H1 (cell line): ENCODE results near the gene UCHL1. TPM values are rescaled to one million over a fixed set of nuclear protein-coding genes. Genes with fewer than 3 reads are reported as not detected.

ENCODE experiments used
- CTCF ChIA-PET: fragments of 300-600 bp; sonication (Branson Sonifier 250); formaldehyde crosslinking; loops from one replicate; lab custom pipeline; 2021; ENCODE audit not compliant: partially characterized antibody; lab: Charles Lee
- POLR2A ChIA-PET: fragments of 300-600 bp; sonication (Branson Sonifier 250); formaldehyde crosslinking; loops from one replicate; lab custom pipeline; 2021; ENCODE audit warnings: inconsistent platforms; ENCODE audit not compliant: partially characterized antibody; lab: Charles Lee
- DNase-seq, 2 experiments: peaks; one replicate each; pipeline versions ENCODE4 v3.0.0 to v3.0.0-alpha.2; 2010 to 2022; ENCODE audit warnings: low spot score in 2 of 2, low read depth in 1 of 2, mixed read lengths in 1 of 2
- FAIRE-seq: peaks from 2 replicates; lab custom pipeline; 2011; peaks lifted over from hg19 to GRCh38; lab: Jason Lieb, UNC
- H2AFZ ChIP-seq: 2 replicates; pipeline ENCODE4 v1.8.1; 2012; ENCODE audit warnings: low read length, inconsistent platforms
- H2AK5ac ChIP-seq: 2 replicates; pipeline ENCODE4 v1.6.1; 2013; ENCODE audit warnings: low read depth, low read length
- H2BK120ac ChIP-seq: replicated peaks from 2 replicates; pipeline ENCODE3; 2013; ENCODE audit warnings: low read depth, low read length, inconsistent platforms
- H2BK12ac ChIP-seq: 2 replicates; pipeline ENCODE4 v1.6.1; 2013; ENCODE audit warnings: low read depth, low read length
- H2BK15ac ChIP-seq: 2 replicates; pipeline ENCODE4 v1.6.1; 2013; ENCODE audit warnings: low read length
- H2BK20ac ChIP-seq: 2 replicates; pipeline ENCODE4 v1.6.1; 2013; ENCODE audit warnings: low read length
- H2BK5ac ChIP-seq: 2 replicates; pipeline ENCODE4 v1.6.1; 2013; ENCODE audit warnings: low read depth, low read length
- H3K14ac ChIP-seq: 2 replicates; pipeline ENCODE4 v1.6.1; 2013; ENCODE audit warnings: inconsistent platforms; ENCODE audit not compliant: insufficient read length
- H3K18ac ChIP-seq: 2 replicates; pipeline ENCODE4 v1.6.1; 2013; ENCODE audit warnings: low read length; ENCODE audit errors: extremely low read depth
- H3K23ac ChIP-seq: 2 replicates; pipeline ENCODE4 v1.6.1; 2013; ENCODE audit warnings: inconsistent platforms; ENCODE audit not compliant: insufficient read length
- H3K23me2 ChIP-seq: 2 replicates; pipeline ENCODE4 v1.6.1; 2013; ENCODE audit warnings: low read depth, low read length
- H3K27ac ChIP-seq: 2 replicates; pipeline ENCODE4 v1.6.1; 2011; ENCODE audit warnings: low read depth, low read length, inconsistent platforms
- H3K27me3 ChIP-seq, 4 experiments: replicated peaks in 1 of 4; 1 replicate in 1 of 4; 2 replicates in 3 of 4; pipeline versions ENCODE4 v1.6.1 to v1.8.1; 2011 to 2013; ENCODE audit warnings: low read length in 3 of 4, mild to moderate bottlenecking in 3 of 4, inconsistent platforms in 2 of 4, mixed read lengths in 2 of 4, moderate library complexity in 1 of 4; ENCODE audit not compliant: control insufficient read depth in 3 of 4, insufficient read depth in 3 of 4; ENCODE audit errors: extremely low read depth in 1 of 4
- H3K36me3 ChIP-seq, 4 experiments: 2 replicates each; pipeline versions ENCODE4 v1.6.1 to v1.8.1; 2011 to 2013; ENCODE audit warnings: mild to moderate bottlenecking in 4 of 4, low read length in 3 of 4, moderate library complexity in 2 of 4, control low read depth in 1 of 4, inconsistent platforms in 1 of 4; ENCODE audit not compliant: insufficient read depth in 4 of 4, control insufficient read depth in 2 of 4
- H3K4ac ChIP-seq: replicated peaks from 2 replicates; pipeline ENCODE3; 2013; ENCODE audit warnings: low read length, low read depth, mixed read lengths, inconsistent platforms; ENCODE audit not compliant: insufficient read length
- H3K4me1 ChIP-seq, 4 experiments: replicated peaks in 1 of 4; 1 replicate in 1 of 4; 2 replicates in 3 of 4; pipeline versions ENCODE4 v1.6.1 to v1.8.1; 2011 to 2013; ENCODE audit warnings: low read length in 3 of 4, inconsistent platforms in 2 of 4, mixed read lengths in 1 of 4; ENCODE audit not compliant: insufficient read depth in 4 of 4, control insufficient read depth in 3 of 4
- H3K4me2 ChIP-seq, 2 experiments: 2 replicates each; pipeline versions ENCODE4 v1.6.1 to v1.8.1; 2011 to 2013; ENCODE audit warnings: low read depth in 2 of 2, low read length in 2 of 2, control low read depth in 1 of 2, inconsistent platforms in 1 of 2, mild to moderate bottlenecking in 1 of 2; ENCODE audit not compliant: insufficient read depth in 1 of 2
- H3K4me3 ChIP-seq, 4 experiments: fragments of 200-600, 300-600 bp in 1 of 4; sonication (generic), shearing (Covaris generic), sonication (Bioruptor Twin) in 1 of 4; 2 replicates each; pipeline versions ENCODE4 v1.5.1 to v1.8.1; 2011 to 2016; ENCODE audit warnings: low read length in 4 of 4, low read depth in 3 of 4, control low read depth in 2 of 4, inconsistent platforms in 2 of 4, mild to moderate bottlenecking in 2 of 4, mixed read lengths in 1 of 4, moderate library complexity in 1 of 4; ENCODE audit not compliant: insufficient read depth in 2 of 4; ENCODE audit errors: extremely low read depth in 1 of 4
- H3K56ac ChIP-seq: replicated peaks from 2 replicates; pipeline ENCODE3; 2013; ENCODE audit warnings: low read depth, mild to moderate bottlenecking, mixed read lengths, low read length, inconsistent platforms; ENCODE audit not compliant: insufficient read length
- H3K79me1 ChIP-seq: 2 replicates; pipeline ENCODE4 v1.6.1; 2013; ENCODE audit warnings: low read depth, low read length, control low read depth
- H3K79me2 ChIP-seq, 2 experiments: 2 replicates each; pipeline versions ENCODE4 v1.6.1 to v1.8.1; 2012 to 2013; ENCODE audit warnings: low read length in 2 of 2, mild to moderate bottlenecking in 2 of 2, inconsistent platforms in 1 of 2; ENCODE audit not compliant: insufficient read depth in 2 of 2, control insufficient read depth in 1 of 2
- H3K9ac ChIP-seq, 4 experiments: replicated peaks in 1 of 4; 1 replicate in 1 of 4; 2 replicates in 3 of 4; pipeline versions ENCODE4 v1.6.1 to v1.8.1; 2011 to 2013; ENCODE audit warnings: low read depth in 3 of 4, low read length in 3 of 4, control low read depth in 2 of 4, mild to moderate bottlenecking in 2 of 4, moderate library complexity in 2 of 4, inconsistent platforms in 1 of 4; ENCODE audit errors: extremely low read depth in 1 of 4
- H3K9me3 ChIP-seq, 2 experiments: 2 replicates each; pipeline versions ENCODE4 v1.6.1 to v1.8.1; 2012 to 2013; ENCODE audit warnings: mild to moderate bottlenecking in 2 of 2, moderate library complexity in 2 of 2, control low read depth in 1 of 2, inconsistent platforms in 1 of 2, low read depth in 1 of 2, low read length in 1 of 2, mixed read lengths in 1 of 2; ENCODE audit not compliant: insufficient read depth in 2 of 2
- H4K20me1 ChIP-seq, 2 experiments: replicated peaks in 1 of 2; 2 replicates each; pipeline versions ENCODE3 to v1.8.1; 2011 to 2013; ENCODE audit warnings: inconsistent platforms in 2 of 2, low read length in 2 of 2, mild to moderate bottlenecking in 1 of 2; ENCODE audit not compliant: insufficient read depth in 2 of 2, control insufficient read depth in 1 of 2
- H4K5ac ChIP-seq: 2 replicates; pipeline ENCODE4 v1.6.1; 2013; ENCODE audit warnings: low read length, low read depth, mixed read lengths, inconsistent platforms; ENCODE audit not compliant: insufficient read length
- H4K8ac ChIP-seq: 2 replicates; pipeline ENCODE4 v1.8.0; 2013; ENCODE audit warnings: mild to moderate bottlenecking, moderate library complexity, low read length, inconsistent platforms; ENCODE audit not compliant: insufficient read depth; ENCODE audit errors: extremely low read depth
- H4K91ac ChIP-seq: replicated peaks from 2 replicates; pipeline ENCODE3; 2013; ENCODE audit warnings: low read length, mixed read lengths, inconsistent platforms; ENCODE audit not compliant: insufficient read length
- EP300 ChIP-seq, 2 experiments: IDR thresholded peaks; 1 replicate in 1 of 2; 2 replicates in 1 of 2; pipeline ENCODE4 v1.6.1; 2011 to 2012; ENCODE audit warnings: low read depth in 2 of 2, low read length in 2 of 2, mild to moderate bottlenecking in 2 of 2, borderline replicate concordance in 1 of 2, inconsistent platforms in 1 of 2, moderate library complexity in 1 of 2
- HDAC2 ChIP-seq, 2 experiments: fragments of 300-600 bp in 1 of 2; sonication (generic) in 1 of 2; IDR thresholded peaks; 2 replicates each; pipeline ENCODE4 v1.6.1; 2011 to 2012; ENCODE audit warnings: low read depth in 2 of 2, low read length in 2 of 2, mild to moderate bottlenecking in 2 of 2, moderate library complexity in 2 of 2, borderline replicate concordance in 1 of 2, inconsistent platforms in 1 of 2
- SIX5 ChIP-seq: IDR thresholded peaks from 2 replicates; pipeline ENCODE4 v1.6.1; 2011; ENCODE audit warnings: mild to moderate bottlenecking, low read depth, low read length
- WGBS, 2 experiments: shearing (Covaris generic) in 1 of 2; methylation state at CpG; one replicate each; pipeline versions ENCODE4 v1.1.6 to v1.1.7; 2013 to 2015; ENCODE audit warnings: low lambda C conversion rate in 2 of 2, mixed read lengths in 2 of 2, inconsistent platforms in 1 of 2, low coverage in 1 of 2, missing lambda C conversion rate in 1 of 2; ENCODE audit not compliant: insufficient replicate concordance in 2 of 2, insufficient coverage in 1 of 2, insufficient read length in 1 of 2; ENCODE audit errors: extremely low coverage in 1 of 2, missing lambda C conversion rate in 1 of 2; 5-methylcytosine and 5-hydroxymethylcytosine counted together
- polyA plus RNA-seq, 7 experiments: library from polyadenylated mRNA; depleted of rRNA in 3 of 7; stranded (reverse) in 5 of 7; unstranded in 2 of 7; fragments of >200 nt in 5 of 7; fragments of 200-250 nt in 2 of 7; gene quantifications; 1 replicate in 5 of 7; 2 replicates in 1 of 7; 4 replicates in 1 of 7; pipeline versions ENCODE4 v1.2.1 to v1.2.3, GENCODE V29; 2011 to 2013; ENCODE audit warnings: missing spikeins in 2 of 7, mixed read lengths in 2 of 7
- total RNA-seq: library from RNA; stranded (reverse); fragmentation: NEBNext Ultra II Directional; extraction: Animal tissue kit (Norgen Biotek cat#: 25700); gene quantifications from 2 replicates; pipeline ENCODE4 v1.2.1, GENCODE V29; 2021
- TF ChIP-seq, protein P1 (sequence below): IDR thresholded peaks from 2 replicates; pipeline ENCODE4 v1.6.1; 2012; ENCODE audit warnings: low read length, inconsistent platforms

Gene UCHL1
- total and polyA plus RNA-seq, 2 of the 8 experiments (the other 6 are each of a cell fraction or from before 2014, with no cell fraction given), result 781 to 1,717 TPM

DNA sequence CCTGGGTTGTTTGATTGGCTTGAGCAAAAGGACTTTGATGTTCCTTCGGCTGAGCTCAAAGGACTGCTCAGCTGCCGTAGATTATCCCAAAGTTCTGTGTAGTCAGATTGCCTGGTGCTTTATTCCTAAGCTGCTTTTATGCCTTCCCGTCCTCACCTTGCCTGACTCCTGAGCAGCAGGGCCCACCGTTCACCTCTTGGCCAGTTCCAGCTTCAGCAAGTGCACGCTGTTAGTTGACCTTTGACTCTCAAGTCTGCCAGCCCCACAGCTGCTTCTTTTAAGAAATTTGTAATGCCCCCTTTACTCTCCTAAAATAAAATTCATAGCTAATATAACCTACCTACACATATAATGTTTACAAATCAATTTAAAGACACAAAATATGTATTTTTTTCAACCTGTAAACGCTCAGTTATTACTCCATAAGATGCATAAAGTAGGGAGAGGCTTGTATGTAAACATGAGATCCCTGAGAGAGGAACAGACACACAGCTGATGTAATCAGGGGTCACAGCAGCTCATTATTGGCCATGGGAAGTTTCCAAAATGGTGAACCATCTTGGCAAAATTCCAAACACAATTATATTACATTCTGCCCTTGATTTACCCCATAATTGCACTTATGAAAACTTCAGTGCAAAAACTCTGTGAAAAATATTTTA, 28.6 kb downstream of the UCHL1 start:
- Histone ChIP-seq H2AFZ (no peak overlapping the region), H2BK15ac (no peak overlapping the region), H3K27ac (no peak overlapping the region), H3K23me2 (no peaks in the 10 kb centered on the region), H3K4ac (no peak overlapping the region), H2BK5ac (no peak overlapping the region), H3K18ac (no peak overlapping the region; the same call in none of the 2 replicates), H3K14ac (no peak overlapping the region), H4K5ac (no peak overlapping the region), H2BK12ac (no peak overlapping the region), H3K23ac (no peak overlapping the region), H3K27me3 (no peaks in the 10 kb centered on the region), H3K9me3 (no peaks in the 10 kb centered on the region), H3K79me2 (no peaks in the 10 kb centered on the region), H3K4me2 (no peak overlapping the region), H2BK120ac (no peak overlapping the region), H3K9ac (no peak overlapping the region), H4K8ac (no peak overlapping the region), H2AK5ac (no peak overlapping the region), H3K79me1 (no peaks in the 10 kb centered on the region), H3K56ac (no peak overlapping the region), H3K4me3 (no peak overlapping the region), H3K36me3 (no peaks in the 10 kb centered on the region), H4K20me1 (no peaks in the 10 kb centered on the region), H3K4me1 (no peaks in the 10 kb centered on the region), H4K91ac (no peak overlapping the region), H2BK20ac (no peak overlapping the region)
- no peak for FAIRE-seq
- ChIA-PET POLR2A (interaction anchor here (0.9 to 1.3 kb wide), 2 partner anchors 25 to 28 kb away, joined by 3 to 5 read pairs; partner anchors contain the start of gene UCHL1), CTCF (interaction anchor here (0.5 to 8.6 kb wide), 6 partner anchors 9 to 377 kb away, joined by 3 to 107 read pairs (median 5); no protein-coding TSS in a partner anchor)
- no peak for DNase-seq
- 90% methylated on average over 6 of the region's 6 CpGs; no CpG with 5 or more reads in 1 of the 2 experiments for WGBS, 2 experiments
- TF ChIP-seq, protein P1, sequence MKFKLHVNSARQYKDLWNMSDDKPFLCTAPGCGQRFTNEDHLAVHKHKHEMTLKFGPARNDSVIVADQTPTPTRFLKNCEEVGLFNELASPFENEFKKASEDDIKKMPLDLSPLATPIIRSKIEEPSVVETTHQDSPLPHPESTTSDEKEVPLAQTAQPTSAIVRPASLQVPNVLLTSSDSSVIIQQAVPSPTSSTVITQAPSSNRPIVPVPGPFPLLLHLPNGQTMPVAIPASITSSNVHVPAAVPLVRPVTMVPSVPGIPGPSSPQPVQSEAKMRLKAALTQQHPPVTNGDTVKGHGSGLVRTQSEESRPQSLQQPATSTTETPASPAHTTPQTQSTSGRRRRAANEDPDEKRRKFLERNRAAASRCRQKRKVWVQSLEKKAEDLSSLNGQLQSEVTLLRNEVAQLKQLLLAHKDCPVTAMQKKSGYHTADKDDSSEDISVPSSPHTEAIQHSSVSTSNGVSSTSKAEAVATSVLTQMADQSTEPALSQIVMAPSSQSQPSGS, result no peak
- no peak for TF ChIP-seq SIX5
- no peak for TF ChIP-seq HDAC2 (IDR thresholded peaks at IDR 0.05; ENCODE audit: borderline replicate concordance in 1 of 2, low read depth in 2 of 2, low read length in 2 of 2)
- no peak for TF ChIP-seq EP300 (IDR thresholded peaks at IDR 0.05; ENCODE audit: borderline replicate concordance in 1 of 2, low read depth in 2 of 2, low read length in 2 of 2)
